ENCODE measurements around the gene OR2T3.
"Not testable (repeated sequence)": the region's sequence is repeated elsewhere in the genome, so short reads cannot be mapped to it uniquely, and the experiment has no call there.

The OR2T3 gene

DNA sequence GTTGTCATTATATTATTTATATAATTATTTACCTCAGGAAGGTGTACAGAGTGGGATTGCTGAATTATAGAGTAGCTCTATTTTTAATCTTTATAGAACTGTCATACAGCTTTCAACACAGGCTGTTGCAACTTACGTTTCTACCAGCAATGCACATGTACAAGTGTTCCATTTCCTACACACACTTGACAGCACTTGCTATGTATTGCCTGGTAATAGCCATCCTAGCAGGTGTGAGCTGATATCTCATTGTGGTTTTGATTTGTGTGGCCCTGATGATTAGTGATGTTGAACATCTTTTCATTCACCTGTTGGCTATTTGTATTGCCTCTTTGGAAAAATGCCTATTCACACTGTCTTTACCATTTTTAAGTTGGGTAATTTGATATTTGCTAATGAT lies 2.5 kb downstream of the OR2T3 start:
- not testable (repeated sequence) for DNase-seq

DNA sequence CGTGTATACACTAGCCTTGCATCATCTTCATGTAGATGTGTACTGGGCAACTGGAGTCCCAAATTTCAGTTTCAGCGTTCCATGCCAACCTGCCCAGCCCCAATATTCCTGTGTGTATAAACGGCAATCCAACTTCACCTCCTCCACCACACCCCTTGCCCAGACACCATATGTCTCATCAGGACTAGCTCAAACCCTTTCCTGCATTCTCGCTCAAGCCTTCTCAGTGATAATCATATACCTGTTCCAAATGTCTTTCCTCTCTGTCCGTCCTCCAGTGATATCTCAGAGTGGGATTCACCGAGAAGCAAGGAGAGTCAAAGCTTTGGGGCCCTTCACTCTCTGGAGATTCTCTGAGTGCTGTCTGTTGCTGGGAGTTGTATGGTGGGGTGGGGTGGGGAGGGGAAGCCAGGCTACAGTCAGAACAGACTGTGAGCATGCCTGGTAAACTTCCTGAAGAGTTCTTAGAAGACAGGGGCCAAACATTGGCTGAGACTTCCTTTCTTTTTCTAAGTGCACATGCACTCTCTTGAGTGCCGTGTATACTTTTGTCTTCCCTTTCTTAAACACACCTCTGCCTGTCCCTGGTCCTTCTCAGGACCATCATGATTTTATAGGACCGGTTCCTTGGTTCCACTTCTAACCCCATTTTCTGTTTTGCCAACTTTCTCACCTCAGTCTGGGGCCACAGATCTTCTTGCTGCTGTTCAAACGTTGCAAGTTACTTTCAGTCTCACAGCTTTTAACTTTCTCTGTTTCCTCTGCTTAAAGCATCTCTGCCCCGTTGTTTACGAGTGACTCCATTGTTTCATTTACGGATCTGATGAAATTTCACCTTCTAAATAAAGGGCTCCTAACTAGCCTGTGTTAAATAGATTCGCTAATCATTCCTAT lies 8.8 kb downstream of the OR2T3 start:
- DNase-seq: peak; percentile 31

DNA sequence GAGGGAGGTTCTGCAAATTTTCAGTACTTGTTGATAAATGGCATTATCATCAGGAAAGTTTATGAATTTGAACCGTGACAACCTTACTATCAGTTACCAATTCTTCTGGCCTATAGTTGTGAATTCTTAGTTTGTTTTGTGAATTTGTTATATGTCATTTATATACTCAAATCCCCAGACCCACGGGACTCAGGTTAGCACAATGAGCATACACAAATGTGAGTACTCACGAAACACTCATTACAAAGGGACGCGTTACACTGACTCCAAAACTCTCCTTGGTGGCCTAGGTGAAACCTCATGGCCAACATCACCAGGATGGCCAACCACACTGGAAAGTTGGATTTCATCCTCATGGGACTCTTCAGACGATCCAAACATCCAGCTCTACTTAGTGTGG lies 15.1 kb downstream of the OR2T3 start, which contains the start of gene OR2T5:
TSS of gene OR2T5 (plus strand) at position 301 of the 400 bp plus-strand sequence. CDS start at position 301, 0 bp downstream.
- DNase-seq: not testable (repeated sequence)

DNA sequence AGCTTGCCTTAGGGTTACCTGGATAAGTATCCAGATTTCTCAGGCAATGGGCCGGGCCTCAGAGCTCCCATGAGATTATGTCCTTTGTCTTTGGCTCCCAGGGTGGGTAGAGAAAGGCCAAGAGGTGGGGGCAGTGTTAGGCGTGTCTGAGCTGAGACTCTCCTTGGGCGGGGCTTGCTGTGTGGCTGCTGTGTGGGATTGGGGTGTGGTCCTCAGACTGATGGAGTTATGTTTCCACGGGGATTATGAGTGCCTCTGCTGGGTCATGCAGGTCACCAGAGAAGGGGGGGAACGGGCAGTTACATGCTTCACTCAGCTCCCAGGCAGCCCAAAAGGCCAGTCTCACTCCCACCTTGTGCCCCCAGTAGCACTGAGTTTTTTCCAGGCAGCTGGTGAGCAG lies 23.5 kb downstream of the OR2T3 start:
- DNase-seq: not testable (repeated sequence)

DNA sequence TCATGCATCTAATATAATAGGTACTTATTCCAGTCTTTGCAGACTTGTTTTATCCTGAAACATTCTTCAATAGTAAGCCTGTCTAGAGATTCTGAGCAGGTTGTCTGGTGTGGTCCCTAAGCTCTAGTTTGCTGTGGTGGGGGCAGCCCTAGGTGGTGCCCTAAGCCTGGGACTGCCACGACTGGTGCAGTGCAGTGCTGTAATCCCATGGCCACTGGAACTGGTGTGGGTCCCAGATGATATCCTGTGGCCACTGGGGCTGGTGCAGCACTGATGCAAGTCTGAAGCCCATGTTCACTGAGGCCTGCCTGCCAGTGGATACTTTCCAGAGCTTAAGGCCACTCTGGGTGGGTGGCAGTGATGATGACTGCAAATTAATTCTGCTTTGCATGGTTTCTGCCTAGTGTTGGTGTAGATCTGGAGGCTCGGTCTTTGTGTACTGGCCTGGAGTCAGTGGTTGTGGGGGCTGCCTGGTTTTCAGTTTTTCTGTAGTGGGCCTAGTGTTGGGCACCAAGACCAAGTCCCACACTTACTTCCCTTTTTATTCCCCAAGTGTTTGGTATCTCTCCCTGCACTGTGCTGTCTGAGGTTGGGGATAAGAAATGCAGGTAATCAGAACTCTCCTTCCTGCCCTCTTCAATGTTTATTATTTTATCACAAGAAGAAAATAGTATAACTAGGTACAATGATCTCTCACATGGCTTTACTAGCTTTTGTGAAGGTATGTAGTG lies 27.3 kb downstream of the OR2T3 start:
- not testable (repeated sequence) for DNase-seq

DNA sequence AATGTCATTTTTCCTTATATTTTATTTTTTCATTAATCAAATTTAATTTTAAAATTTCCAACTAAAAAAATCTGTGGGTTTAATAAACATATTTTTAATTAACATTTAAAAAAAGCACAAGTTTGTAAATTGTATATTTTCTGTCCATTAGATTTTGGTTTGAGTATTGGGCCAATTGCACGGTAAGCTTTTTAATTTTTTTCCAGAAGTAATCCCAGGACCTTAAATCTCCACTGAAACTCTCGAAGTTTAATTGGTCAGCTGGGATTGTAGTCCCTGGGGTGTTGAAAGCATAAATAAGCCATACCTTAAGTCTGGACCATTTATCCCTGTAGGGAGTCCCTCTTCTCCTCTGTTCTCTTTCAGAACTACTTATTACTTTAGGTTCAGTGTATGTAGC lies 34.6 kb downstream of the OR2T3 start, which contains the start of gene OR2G6:
TSS of gene OR2G6 (plus strand) at position 301 of the 400 bp plus-strand sequence. CDS start 13,574 bp downstream, outside the sequence.
- DNase-seq: not testable (repeated sequence)

DNA sequence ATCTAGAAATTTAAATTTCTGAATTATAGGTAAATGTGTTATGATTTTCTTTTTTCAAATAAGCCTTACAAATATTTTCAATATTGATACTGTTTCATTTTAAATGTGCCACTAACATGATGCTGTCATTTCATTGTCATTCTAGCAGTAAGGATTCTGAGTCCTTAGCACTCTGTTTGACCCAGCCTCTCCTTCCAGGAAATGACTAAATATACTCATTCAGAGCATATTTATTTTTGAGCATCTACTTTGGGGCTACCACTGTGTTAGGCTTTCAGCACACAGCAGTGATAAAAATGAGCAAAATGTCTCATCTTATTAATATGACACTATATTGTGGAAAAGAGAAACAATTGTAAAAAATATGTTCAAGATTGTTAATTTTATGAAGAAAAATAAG lies 37.1 kb downstream of the OR2T3 start:
- not testable (repeated sequence) for DNase-seq

DNA sequence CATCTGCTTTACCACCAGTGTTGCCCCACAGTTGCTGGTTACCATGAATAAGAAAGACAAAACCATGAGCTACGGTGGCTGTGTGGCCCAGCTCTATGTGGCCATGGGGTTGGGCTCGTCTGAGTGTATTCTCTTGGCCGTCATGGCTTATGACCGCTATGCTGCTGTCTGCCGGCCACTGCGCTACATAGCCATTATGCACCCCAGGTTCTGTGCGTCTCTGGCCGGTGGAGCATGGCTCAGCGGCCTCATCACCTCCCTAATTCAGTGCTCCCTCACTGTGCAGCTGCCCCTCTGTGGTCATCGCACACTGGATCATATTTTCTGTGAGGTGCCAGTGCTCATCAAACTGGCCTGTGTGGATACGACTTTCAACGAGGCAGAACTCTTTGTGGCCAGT lies 48.7 kb downstream of the OR2T3 start:
- DNase-seq: no peak

All from CD4-positive, alpha-beta T cell treated with Interleukin-12 subunit alpha and Interleukin-12 subunit beta, for 1 hour (primary cell).